ENCODE results near the gene FOXL2NB. TPM values are rescaled to one million over a fixed set of nuclear protein-coding genes. Genes with fewer than 3 reads are reported as not detected.

The FOXL2NB gene
- total RNA-seq, 1 donor from 2014 or later: not detected

- no peaks in the 10 kb centered on the region for H3K36me3 Mint-ChIP-seq (ENCODE audit: insufficient read depth)
- no peak overlapping the region for H3K4me3 Mint-ChIP-seq (ENCODE audit: low read depth)
- peaks cover 89% of the 10 kb centered on the region for H3K27me3 Mint-ChIP-seq
- H3K27ac Mint-ChIP-seq: no peak overlapping the region
- DNase-seq (ENCODE audit: low spot score, unreplicated experiment): no peak
- peaks cover 9% of the 10 kb centered on the region for H3K4me1 Mint-ChIP-seq (ENCODE audit: low read depth)
- no peak for TF ChIP-seq CTCF (IDR thresholded peaks at IDR 0.05; ENCODE audit: unreplicated experiment)
- H3K9me3 Mint-ChIP-seq (ENCODE audit: low read depth): no peaks in the 10 kb centered on the region
Observed at GRCh38 chr3:138950701-138951100, 3.7 kb downstream of the FOXL2NB start.

GRCh38 chr3:138960417-138960852, 13.4 kb downstream of the FOXL2NB start:
- Mint-ChIP-seq H3K4me1 (ENCODE audit: low read depth) (no peaks in the 10 kb centered on the region), H3K4me3 (ENCODE audit: low read depth) (no peak overlapping the region), H3K27ac (no peak overlapping the region), H3K36me3 (ENCODE audit: insufficient read depth) (no peaks in the 10 kb centered on the region), H3K9me3 (ENCODE audit: low read depth) (peaks cover 7% of the 10 kb centered on the region), H3K27me3 (peaks cover 66% of the 10 kb centered on the region)
- TF ChIP-seq CTCF (IDR thresholded peaks at IDR 0.05; ENCODE audit: unreplicated experiment): no peak
- no peak for DNase-seq (ENCODE audit: low spot score, unreplicated experiment)

GRCh38 chr3:138962854-138963560, 16.0 kb downstream of the FOXL2NB start:
- DNase-seq (ENCODE audit: low spot score, unreplicated experiment): no peak
- Mint-ChIP-seq H3K36me3 (ENCODE audit: insufficient read depth) (no peaks in the 10 kb centered on the region), H3K27me3 (peaks cover 61% of the 10 kb centered on the region), H3K4me3 (ENCODE audit: low read depth) (no peak overlapping the region), H3K9me3 (ENCODE audit: low read depth) (peaks cover 11% of the 10 kb centered on the region), H3K27ac (no peak overlapping the region), H3K4me1 (ENCODE audit: low read depth) (no peaks in the 10 kb centered on the region)
- no peak for TF ChIP-seq CTCF (IDR thresholded peaks at IDR 0.05; ENCODE audit: unreplicated experiment)

- DNase-seq (ENCODE audit: low spot score, unreplicated experiment): no peak
- H3K27ac Mint-ChIP-seq: no peak overlapping the region
- no peaks in the 10 kb centered on the region for H3K36me3 Mint-ChIP-seq (ENCODE audit: insufficient read depth)
- no peak for TF ChIP-seq CTCF (IDR thresholded peaks at IDR 0.05; ENCODE audit: unreplicated experiment)
- H3K4me3 Mint-ChIP-seq (ENCODE audit: low read depth): no peak overlapping the region
- peaks cover 11% of the 10 kb centered on the region for H3K9me3 Mint-ChIP-seq (ENCODE audit: low read depth)
- peaks cover 58% of the 10 kb centered on the region for H3K27me3 Mint-ChIP-seq
- no peaks in the 10 kb centered on the region for H3K4me1 Mint-ChIP-seq (ENCODE audit: low read depth)
Observed at GRCh38 chr3:138964264-138964663, 17.2 kb downstream of the FOXL2NB start.

GRCh38 chr3:138964923-138965322, 17.9 kb downstream of the FOXL2NB start:
- Mint-ChIP-seq H3K4me3 (ENCODE audit: low read depth) (no peak overlapping the region), H3K4me1 (ENCODE audit: low read depth) (no peaks in the 10 kb centered on the region), H3K27ac (no peak overlapping the region), H3K27me3 (peaks cover 57% of the 10 kb centered on the region), H3K36me3 (ENCODE audit: insufficient read depth) (no peaks in the 10 kb centered on the region), H3K9me3 (ENCODE audit: low read depth) (peaks cover 11% of the 10 kb centered on the region)
- DNase-seq (ENCODE audit: low spot score, unreplicated experiment): no peak
- no peak for TF ChIP-seq CTCF (IDR thresholded peaks at IDR 0.05; ENCODE audit: unreplicated experiment)

Measured in progenitor cell of endocrine pancreas (in vitro differentiated cells).